ENCODE results near the gene SOHLH1. TPM values are rescaled to one million over a fixed set of nuclear protein-coding genes. Genes with fewer than 3 reads are reported as not detected.

SOHLH1 gene
- total RNA-seq, 1 experiment from 2014 or later: not detected

GRCh38 chr9:135715056-135715595, 15.8 kb upstream of the SOHLH1 start:
- no peak for DNase-seq (ENCODE audit: low spot score)
- Mint-ChIP-seq H3K27me3 (ENCODE audit: low read depth) (peaks cover 19% of the 10 kb centered on the region), H3K4me3 (peak overlapping the region; percentile 35), H3K36me3 (no peaks in the 10 kb centered on the region), H3K27ac (no peak overlapping the region), H3K4me1 (0 out of 2 replicates have a peak, but pooled peaks cover 3% of the 10 kb centered on the region), H3K9me3 (no peaks in the 10 kb centered on the region)
- TF ChIP-seq ARID4B (CRISPR knock-in tag; IDR thresholded peaks at IDR 0.05; ENCODE audit: borderline replicate concordance) (no peak), SOX15 (CRISPR knock-in tag; IDR thresholded peaks at IDR 0.05) (no peak), ETV6 (CRISPR knock-in tag; IDR thresholded peaks at IDR 0.05) (no peak), ZNF281 (CRISPR knock-in tag; IDR thresholded peaks at IDR 0.05) (no peak), IRF1 (CRISPR knock-in tag; IDR thresholded peaks at IDR 0.05) (no peak), TCF7 (CRISPR knock-in tag; IDR thresholded peaks at IDR 0.05; ENCODE audit: low read depth) (no peak), ZNF423 (CRISPR knock-in tag; IDR thresholded peaks at IDR 0.05) (no peak), FOXJ3 (CRISPR knock-in tag; IDR thresholded peaks at IDR 0.05; ENCODE audit: borderline replicate concordance) (no peak), SP1 (CRISPR knock-in tag; conservative IDR thresholded peaks at IDR 0.05) (no peak), NR1H2 (CRISPR knock-in tag; IDR thresholded peaks at IDR 0.05) (no peak), ZBTB43 (CRISPR knock-in tag; IDR thresholded peaks at IDR 0.05) (no peak), KAT7 (CRISPR knock-in tag; IDR thresholded peaks at IDR 0.05; ENCODE audit: borderline replicate concordance) (no peak), TEAD4 (CRISPR knock-in tag; IDR thresholded peaks at IDR 0.05) (no peak), GABPB1 (CRISPR knock-in tag; IDR thresholded peaks at IDR 0.05) (no peak), CDX4 (CRISPR knock-in tag; IDR thresholded peaks at IDR 0.05; ENCODE audit: borderline replicate concordance) (no peak), ATF6 (CRISPR knock-in tag; IDR thresholded peaks at IDR 0.05) (no peak), ESRRA (CRISPR knock-in tag; IDR thresholded peaks at IDR 0.05; ENCODE audit: borderline replicate concordance) (no peak), CREB1 (CRISPR knock-in tag; IDR thresholded peaks at IDR 0.05) (no peak), NR2C2 (CRISPR knock-in tag; IDR thresholded peaks at IDR 0.05) (no peak)
- ChIA-PET POLR2A (interaction anchor here (0.7 kb wide), 1 partner anchor 15 kb away, joined by 3 read pairs; no protein-coding TSS in a partner anchor), CTCF (interaction anchor here (0.8 to 2.1 kb wide), 3 partner anchors 10 to 111 kb away, joined by 3 to 7 read pairs (median 3); no protein-coding TSS in a partner anchor)
- no peak for ATAC-seq

Data from WTC11 (cell line).